ENCODE results near the gene KCTD17.

KCTD17 gene

DNA sequence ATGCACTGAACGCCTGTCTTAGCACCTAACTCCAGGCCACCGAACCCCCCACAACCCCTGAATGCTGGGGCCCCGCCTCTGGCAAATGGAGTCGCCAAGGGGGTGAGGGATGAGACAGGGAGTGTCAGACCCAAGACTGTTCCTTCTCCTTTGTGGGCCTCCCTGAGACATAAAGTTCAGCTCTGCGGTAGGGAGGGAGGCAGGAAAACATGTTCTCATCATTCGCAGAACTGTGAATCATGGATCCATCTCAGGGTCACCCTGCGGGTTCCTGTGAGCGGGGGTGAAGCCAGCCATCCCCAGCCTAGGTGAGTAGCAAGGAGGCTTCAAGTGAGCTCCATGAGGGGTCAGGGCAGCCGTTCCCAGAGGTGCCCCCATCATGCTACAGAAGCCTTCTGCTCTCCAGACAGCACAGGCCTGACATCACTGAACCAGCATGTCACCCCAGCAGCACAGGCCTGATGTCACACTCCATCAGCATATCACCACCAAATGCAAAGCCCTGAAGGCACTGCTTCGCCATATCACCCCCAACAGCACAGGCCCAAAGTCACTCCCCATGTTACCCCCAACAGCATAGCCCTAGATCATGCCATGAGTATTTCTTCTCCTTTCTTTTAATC, 30.8 kb downstream of the KCTD17 start:
- DNase-seq: no peak

DNA sequence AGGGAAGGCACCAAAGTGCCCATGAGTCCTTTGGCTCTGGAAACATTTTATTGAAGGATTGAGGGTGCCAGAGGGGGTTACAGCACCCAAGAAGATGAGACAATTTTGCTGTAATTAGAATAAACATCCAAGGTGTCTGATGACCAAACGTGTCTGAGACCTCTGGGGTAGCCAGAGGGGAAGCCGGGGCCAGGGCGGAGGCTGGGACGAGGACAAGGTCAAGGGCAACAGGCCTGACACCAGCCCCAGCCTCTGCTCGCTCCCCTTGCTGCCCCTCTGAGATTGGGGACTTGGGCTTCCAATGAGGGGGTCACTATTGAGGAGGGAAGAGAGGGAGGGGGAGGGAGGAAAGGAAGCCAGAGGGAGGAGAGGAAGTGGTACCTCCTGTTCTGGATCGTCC, 32.4 kb downstream of the KCTD17 start:
- no peak for DNase-seq

DNA sequence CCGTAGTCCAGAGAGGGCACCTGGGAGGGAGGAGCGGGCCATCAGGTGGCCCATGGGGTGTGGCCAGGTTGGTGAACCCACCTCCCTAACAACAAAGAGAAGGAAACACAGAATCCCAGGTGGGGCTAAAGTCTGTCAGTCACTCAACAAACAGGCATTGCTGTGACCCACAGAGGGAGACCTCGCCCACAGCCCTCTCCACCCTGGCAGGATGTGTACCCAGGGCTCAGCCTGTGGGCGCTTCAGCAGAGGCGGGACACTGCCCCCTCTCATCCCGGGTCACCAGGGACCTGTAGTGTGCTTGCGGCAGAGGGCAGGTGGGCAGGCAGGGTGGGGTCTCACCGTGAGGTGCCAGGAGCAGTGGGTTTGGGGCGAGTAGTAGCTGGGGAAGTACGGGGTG, 32.8 kb downstream of the KCTD17 start:
- DNase-seq: no peak

DNA sequence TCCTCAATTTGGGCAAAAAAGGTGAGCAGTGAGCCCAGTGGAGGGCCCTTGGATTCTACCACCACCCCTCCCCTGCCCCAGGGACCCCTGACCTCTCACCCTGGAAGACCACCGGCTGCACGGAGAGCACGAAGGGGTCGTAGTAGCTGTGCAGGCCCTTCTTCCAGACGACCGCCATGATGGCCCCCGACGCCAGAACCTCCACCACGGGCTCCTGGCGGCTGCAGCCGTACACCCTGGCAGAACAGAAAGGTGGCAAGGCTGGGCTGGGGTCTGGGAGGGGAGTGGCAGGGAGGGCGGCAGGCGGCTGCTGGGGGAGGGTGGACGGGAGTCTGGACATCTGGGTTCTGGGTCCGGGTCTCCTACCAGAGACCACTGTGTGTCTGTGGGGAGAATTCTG, 34.6 kb downstream of the KCTD17 start:
- no peak for DNase-seq

DNA sequence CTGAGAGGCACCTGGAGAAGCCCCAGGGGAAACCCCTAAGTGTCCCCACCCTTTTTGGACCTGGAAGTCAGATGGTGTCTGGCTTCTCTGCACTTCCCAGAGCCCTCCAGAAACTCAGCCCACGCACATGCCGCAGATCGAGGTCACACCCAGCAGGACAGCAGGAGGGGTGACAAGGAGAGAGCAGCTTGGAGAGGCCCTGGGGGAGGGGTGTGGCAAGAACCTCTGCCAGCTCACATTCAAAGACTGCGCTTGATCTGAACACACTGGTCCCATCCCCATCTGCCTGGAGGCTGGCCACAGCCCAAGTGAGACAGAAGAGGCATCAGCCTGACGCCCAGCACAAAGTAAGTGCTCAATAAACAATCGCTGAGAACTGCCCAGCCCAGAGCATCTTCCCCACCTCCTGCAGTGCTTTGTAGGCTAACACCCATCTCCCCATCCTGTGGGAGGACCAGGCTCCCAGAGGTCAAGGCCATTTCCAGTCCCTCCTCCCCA, 36.6 kb downstream of the KCTD17 start:
- DNase-seq: no peak

DNA sequence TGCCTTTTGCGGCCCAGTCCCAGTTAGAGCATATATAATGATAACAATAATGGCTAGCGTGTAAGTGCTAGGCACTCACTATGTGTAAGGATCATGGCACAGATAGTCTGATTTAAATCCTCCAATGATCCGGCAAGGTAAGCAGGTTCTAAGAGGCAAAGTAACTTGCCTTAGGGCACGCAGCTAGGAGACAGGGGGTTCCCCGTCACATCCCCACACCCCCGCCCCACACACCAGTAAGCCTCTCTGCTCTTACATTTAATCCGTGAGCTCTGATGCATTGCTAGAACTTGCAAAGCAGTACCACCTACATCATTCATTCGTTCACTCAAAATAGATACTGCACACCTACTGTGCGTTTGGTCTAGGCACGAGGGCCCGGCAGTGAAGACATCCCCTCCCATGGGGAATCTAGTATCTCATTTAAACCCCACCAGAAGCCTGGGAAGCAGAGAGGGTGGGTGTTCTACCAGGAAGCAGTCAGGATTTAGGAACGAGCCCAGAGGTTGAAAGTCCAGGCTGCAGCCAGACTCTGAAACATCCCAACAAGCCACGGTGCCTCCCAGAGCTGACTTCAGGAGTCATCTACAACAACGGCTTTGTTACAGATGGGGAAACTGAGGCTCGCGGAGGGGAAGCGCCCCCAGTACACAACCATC, 37.3 kb downstream of the KCTD17 start:
- DNase-seq: no peak

DNA sequence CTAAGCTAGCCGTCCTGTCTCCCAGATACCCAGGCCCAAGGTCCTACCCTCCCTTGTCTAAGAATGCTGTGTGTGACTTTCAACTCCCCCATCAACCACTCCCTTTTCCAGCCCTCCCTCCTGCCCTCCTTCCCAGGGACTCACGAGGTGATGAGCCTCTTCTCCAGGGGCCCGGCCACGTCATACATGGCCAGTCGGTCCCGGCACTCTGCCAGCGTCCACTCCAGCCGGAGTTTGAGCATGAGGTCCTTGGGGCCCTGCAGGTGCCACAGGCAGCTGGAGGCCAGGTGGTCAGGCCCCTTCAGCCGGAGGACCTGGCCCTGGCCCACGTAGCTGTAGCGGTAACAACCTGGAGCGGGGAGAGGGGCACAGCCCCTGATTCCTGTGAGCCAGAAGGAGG, 37.9 kb downstream of the KCTD17 start:
- DNase-seq: no peak

DNA sequence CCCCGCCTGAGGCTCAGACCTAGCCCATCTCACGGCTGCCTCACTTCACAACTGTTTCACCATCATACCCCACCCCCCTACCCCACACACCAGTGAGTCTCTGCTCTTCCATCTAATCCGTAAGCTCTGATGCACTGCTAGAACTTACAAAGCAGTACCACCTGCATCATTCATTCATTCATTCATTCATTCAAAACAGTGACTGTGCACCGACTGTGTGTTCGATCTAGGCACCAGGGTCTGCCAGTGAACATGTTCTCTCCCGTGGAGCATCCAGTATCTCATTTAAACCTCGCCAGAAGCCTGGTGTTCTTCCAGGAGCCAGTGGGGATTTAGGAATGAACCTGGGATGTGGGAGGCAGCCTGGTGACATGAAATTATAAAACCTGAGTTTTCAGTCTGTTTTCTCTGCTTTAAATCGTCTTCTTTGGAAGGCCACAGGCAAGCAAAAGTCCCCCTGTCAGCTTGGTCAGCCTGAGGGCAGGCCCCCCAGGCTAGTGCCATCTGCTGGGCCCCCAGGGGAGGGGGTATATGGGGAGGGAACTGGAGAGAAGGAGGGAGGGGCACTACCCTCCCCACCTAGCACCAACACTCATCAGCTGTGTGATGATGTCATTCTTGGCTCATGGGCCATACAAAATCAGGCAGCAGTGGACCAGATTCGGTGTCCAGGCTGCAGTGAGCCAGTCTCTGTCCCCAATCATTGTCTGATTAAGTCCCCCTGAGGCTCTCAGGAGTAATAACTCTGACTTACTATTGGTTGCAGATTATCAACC, 39.6 kb downstream of the KCTD17 start:
- no peak for DNase-seq

DNA sequence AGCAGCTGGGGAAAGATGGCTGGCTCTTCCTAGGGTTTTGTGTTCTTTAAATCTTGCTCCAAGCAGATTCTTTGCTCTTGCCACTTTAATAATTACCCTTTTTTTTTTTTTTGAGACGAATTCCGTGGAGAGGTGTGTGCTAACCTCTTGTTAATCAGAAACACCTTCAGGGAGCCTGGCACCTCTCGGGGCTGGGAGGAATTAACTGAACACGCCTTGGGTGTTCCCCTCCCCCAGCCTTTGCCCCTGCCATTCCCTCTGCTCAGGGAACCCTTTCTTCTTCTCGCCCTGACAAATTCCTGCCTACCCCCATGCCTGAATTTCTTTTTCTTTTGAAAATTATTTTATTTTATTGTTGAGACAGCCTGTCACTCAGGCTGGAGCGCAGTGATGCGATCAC, 40.5 kb downstream of the KCTD17 start:
- DNase-seq: no peak

DNA sequence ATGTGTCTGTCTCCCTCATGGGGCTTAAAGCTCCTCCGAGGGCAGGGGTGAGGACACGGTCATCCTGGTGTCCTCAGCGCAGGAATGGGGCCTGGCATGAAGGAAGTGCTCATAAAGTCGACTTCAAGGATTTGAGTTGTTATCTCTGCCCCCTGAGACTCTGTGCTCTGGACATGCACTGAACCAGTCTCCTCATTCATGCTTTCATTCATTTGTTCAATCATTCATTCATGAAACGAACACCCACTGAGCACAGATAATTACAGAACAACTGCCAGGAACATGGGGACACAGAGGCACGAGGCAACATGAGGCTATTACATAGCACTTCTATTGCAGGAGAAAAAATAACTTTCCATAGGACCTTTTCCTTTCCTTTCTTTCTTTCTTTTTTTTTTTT, 41.5 kb downstream of the KCTD17 start:
- DNase-seq: no peak

DNA sequence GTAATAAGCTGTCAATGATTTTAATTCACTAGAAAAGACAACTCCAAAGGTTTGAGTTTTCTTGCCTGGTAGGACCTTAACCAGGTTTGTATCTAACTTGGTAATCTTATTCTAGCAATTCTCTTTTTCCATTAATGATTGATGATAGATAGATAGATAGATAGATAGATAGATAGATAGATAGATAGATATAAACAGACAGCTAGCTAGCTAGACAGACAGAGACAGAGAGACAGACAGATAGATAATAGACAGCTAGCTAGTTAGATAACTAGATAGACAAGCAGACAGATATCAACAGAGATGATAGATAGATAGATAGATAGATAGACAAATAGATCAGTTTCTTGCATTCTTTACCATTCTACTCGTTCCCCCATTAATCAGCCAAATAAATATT, 42.7 kb downstream of the KCTD17 start:
- DNase-seq: no peak

DNA sequence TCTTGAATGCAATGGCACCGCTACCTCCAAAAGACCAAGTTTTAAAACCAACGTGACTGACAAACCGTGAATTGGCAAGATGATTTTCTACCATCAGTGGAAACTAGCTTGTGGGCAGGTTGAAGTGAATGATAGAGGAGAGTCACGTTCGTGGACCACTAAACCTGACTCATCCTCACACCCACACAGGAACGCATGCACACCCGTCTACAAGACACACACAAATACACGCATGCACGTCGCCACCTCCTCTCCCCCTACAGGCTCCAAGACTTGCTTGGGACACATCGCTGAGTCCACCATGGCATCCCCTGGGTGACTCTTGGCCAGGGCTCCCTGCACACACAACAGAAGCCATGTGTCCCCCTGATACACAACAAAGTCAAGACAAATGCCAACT, 43.6 kb downstream of the KCTD17 start:
- DNase-seq: no peak

DNA sequence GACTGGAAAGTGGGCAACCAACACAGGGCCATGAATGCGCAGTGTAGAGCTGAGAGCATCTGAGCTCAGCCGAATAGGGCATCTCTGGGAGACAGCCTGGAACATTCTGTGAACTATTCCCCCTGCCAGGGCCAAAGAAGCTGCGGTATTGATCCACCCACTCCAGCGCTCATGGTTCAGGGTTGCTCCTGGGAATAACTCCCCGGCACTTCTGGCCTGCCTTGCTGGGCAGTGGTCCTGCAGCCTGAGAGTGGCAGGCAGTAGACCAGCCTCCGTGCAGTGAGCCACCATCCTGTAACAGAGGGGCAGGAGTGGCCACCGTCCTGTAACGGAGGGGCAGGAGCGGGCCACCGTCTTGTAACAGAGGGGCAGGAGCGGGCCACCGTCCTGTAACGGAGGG, 45.8 kb downstream of the KCTD17 start:
- DNase-seq: no peak

DNA sequence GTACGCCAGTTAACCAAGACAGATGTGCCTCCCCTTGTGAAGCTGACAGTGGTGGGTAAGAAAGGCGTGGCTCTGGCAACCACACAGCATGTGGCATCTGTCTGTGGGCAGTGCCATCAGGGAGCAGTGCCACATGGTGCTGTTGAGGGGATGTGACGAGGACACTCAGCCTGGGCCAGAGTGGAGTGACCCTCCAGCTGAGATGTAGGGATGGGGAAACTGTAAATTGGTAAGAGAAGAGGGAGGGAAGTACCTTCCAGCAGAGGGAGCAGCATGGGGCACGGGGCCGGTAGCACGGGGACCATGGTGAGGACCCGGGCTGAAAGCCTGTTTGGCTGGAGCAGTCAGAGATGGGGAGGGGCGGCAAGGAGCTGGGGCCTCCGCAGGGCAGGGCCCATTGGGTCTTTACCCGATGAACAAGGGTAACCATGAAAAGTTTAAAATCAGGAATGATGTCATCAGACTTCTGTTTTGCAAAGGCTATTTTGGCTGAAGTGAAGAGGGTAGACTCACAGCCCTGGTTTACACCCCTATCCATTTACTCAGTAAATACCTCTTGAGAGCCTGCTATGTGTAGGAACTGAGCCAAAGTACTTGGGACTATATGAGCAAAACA, 47.5 kb downstream of the KCTD17 start:
- DNase-seq: no peak

DNA sequence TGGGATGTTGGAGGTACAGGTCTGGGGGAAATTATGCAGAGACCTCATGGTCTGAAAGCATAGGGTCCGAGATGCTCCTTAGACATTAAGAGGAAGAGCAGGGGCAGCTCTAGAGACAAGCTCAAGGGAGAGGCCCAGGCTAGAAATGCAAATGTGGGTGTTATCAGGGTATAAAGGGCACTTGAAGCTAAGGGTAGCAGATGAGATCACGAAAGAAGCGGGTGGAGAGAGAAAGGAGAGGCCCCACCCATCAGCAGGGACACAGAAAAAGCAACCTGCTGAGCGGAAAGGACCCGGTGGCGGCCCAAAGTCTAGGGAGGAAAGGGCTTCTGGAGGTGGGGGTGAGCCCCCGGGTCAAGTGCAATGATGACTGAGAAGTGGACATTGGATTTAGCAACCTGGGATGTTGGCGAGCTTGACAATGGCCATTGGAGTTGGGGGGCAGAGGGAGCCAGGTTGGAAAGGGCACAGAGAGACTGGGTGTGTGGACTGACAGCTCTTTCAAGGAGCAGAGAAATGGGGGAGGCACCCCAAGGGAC, 49.1 kb downstream of the KCTD17 start:
- DNase-seq: no peak

DNA sequence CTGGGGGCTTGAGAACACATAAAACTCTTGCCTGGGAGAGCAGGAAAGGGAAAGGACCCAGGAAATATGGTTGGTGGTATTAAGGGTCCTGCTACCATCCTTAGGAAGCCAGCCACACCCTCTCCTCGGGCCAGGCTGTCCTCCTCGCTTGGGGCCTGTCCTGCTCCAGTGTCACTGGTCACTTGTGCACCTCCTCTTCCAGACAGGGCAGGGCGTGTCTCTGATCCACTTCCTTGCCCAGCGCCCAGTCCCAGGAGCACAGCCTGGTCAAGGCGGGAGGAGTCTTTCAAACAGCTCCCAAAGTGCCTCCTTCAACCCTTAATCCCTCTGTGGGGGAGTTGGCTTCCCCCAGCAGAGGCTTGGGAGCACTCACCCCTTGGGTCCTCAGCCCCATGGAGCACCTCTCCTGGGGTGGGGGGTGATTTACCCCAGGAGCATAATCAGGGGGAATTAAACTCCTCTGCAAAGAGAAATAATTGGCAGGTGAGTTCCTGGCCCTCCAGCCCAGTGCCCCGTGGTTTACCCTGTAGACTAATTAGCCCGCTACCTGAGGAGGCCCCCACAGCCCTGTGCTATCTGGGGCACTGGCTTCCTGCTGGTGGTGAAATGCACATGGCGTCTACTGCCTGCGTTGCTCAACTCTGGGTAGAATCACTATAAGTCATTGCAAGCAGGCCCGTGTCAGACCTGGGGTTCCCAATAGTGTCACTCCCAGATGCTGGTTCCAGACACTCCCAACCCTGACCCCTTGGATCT, 49.9 kb downstream of the KCTD17 start:
- DNase-seq: no peak

DNA sequence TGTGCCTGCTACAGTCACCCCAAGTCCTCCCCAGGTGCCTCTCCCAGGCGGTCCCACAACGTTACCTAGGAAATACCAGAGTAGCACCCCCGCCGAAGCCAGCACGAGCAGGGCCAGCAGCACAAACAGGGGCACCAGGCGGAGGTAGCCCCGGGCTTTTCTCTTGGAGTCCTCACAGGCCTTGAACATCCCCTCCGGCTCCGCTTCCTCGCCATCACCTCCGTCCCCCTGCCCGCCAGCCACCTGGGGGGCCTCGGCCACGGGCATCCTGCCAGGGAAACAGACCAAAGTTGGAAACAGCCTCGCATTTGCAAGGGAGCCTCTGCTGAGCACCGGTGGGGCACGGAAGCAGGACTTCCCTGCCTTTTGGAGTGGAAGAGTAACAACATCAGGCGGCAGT, 51.6 kb downstream of the KCTD17 start:
- DNase-seq: no peak

DNA sequence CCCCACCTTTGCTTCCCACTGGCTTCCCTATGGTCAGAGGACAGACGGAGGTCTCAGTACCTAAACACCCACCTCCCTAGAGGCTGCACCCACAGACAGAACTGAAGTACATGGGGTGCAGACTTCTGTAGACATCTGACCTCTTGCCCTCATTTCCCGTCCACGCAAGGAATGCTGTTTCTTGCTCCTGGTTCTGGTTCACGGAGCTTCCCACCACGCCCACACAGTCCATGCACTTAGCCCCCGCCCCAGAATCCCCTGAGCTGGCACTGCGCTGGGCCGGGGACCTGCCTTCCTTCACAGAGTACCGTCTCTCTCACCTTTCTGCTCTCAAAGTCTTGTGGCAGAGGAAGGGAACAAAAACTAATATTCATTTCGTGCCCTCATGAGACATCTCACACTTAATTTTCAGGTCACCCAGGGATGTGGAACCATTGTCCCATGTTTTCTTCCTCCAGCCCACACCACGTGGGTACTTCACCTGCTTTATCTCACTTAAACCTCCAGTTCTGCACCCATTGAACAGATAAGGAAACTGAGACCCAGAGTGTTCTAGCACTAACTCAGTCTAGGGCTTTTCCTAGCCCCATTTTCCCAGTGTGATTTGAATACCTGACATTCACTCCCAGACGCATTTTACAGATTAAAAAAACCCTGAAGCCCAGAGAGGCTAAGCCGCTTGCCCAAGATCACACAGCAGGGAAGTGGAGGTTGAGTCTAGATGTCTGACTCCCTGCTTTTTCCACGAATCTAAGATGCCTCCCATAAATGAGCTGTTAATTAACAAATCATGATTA, 52.3 kb downstream of the KCTD17 start:
- no peak for DNase-seq

DNA sequence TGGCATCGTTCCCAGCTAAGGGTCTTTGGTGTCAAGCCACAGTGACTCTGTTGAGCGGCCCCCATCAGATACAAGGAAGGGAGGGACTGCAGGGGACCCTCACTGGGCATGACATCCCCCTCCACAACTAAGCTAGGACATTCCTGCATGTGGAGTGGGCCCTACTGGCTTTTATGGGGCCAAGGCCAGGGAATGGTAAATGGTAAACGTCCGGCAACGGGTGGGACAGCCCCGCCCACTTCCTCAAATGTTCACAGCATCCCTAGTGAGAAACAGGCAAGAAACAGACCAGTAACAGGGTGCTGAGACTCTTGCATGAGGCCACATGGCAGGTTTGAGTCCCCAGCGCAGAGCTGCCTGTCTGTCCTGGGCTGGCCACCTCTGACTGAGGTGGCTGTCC, 53.6 kb downstream of the KCTD17 start:
- no peak for DNase-seq

DNA sequence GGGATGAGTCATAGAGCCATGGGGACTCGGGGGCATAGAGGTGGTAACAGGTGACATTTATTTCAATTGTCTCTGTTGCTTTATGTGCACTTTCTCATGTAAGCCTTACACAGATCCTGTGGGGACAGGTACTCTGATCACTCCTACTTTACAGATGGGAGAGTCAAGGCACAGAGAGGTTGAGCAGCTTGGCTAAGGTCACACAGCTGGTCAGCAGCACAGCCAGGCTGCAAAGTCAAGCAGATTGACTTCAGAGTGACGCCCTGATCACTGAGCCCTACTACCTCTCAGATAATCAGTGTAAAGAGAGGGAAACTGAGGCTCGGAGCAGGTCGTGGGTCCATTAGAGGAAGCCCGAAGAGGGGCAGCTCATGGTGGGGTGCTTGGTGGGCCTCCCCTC, 54.4 kb downstream of the KCTD17 start:
- DNase-seq: no peak

DNA sequence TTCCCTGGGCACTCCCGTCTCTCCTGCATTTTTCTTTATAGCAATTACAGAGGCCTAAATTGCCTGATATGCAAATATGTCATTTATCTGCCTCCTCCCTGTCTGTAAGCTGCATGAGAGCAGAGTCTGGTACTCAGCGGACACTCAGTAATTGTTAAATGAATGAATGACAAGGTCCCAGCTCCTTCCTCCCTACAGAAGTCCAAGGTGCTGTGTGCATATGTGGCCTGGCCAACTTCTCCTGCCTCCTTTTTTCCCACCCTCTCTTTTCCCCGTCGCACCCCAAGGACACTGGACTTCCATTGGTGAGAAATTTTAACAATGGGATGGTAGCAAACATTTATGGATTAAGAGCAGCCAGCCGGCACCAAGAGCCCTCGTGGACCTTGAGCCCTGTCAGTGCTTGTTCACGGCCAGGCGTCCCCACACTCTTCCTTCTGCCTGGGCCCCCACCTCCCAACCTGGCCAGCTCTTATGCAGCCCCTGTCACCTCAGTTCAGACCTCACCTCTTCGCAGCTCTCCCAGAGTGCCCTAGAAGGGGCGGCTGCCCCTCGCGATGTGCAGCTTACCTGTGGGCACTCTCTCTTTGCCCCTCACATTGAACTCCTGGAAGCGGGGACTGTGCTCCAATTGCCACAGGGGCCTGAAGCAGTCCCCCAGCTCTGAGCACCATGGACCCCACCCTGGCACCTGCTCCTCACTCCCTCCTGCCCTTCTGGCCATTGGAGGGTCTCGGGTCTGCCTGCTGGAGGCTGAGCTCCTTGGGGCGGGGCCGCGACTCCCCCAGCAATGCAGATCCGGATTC, 56.5 kb downstream of the KCTD17 start:
- no peak for DNase-seq

Data from hippocampal formation (tissue), 2 donors.